Measurements from ENCODE around the gene MYOM1. TPM values are rescaled to one million over a fixed set of nuclear protein-coding genes. Genes with fewer than 3 reads are reported as not detected.

MYOM1 gene
- total RNA-seq, 1 experiment from 2014 or later, result 0.41 TPM

DNA sequence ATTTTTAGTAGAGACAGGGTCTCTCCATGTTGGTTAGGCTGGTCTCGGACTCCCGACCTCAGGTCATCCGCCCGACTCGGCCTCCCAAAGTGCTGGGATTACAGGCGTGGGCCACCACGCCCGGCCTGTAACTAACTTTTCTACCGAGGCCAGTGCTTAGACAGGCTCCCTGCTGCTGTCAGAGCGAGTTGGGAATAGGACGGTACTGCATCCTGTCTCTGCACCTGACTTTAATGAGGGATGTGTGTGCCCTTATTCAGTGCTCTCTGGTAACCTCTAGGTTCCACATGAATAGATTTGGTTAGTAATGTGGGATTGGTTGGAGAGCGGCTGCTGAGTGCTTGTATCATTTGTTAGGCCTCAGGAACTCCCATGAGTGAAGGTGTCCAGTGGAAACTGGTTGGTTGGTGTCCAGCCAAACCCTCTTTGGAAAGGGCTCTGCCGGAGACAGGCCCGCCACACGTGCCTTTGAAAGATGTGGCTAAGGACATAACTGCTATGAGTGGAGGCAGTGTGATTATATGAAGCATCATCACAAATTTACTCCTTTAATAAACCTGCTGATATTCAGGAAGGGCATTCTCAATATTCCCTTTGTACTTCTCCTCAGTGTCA lies 36.6 kb downstream of the MYOM1 start:
- intact Hi-C loops (cut with micrococcal nuclease; ENCODE audit: unreplicated experiment), result no loop called here
- H3K36me3 Mint-ChIP-seq (ENCODE audit: insufficient read depth, unreplicated experiment), result peaks cover 4% of the 10 kb centered on the region
- Histone ChIP-seq H3K27me3 (replicated peaks; ENCODE audit: control insufficient read depth, insufficient read depth, low read length) (no peaks in the 10 kb centered on the region), H3K36me3 (ENCODE audit: control insufficient read depth, insufficient read depth, low read length) (no peaks in the 10 kb centered on the region), H3K9me3 (no peaks in the 10 kb centered on the region), H3K4me3 (ENCODE audit: low read depth, low read length) (no peak overlapping the region), H3K4me1 (no peaks in the 10 kb centered on the region)
- H3K9me3 Mint-ChIP-seq (ENCODE audit: unreplicated experiment), result no peaks in the 10 kb centered on the region
- no peaks in the 10 kb centered on the region for H3K27me3 Mint-ChIP-seq (ENCODE audit: insufficient read depth, unreplicated experiment)
- H3K4me1 Mint-ChIP-seq (ENCODE audit: low read depth, unreplicated experiment), result peaks cover 12% of the 10 kb centered on the region
- no peak overlapping the region for H3K27ac Mint-ChIP-seq (ENCODE audit: unreplicated experiment)
- BruUV-seq (replicated peaks), result no TSS peak
- DNase-seq, result no peak
- CTCF ChIA-PET, result interaction anchor here (0.7 kb wide), 1 partner anchor 574 kb away, joined by 3 read pairs; no protein-coding TSS in a partner anchor
- POLR2A ChIA-PET, result no interaction called here
- no peak overlapping the region for H3K4me3 Mint-ChIP-seq (ENCODE audit: unreplicated experiment)
- TF ChIP-seq, protein P1, sequence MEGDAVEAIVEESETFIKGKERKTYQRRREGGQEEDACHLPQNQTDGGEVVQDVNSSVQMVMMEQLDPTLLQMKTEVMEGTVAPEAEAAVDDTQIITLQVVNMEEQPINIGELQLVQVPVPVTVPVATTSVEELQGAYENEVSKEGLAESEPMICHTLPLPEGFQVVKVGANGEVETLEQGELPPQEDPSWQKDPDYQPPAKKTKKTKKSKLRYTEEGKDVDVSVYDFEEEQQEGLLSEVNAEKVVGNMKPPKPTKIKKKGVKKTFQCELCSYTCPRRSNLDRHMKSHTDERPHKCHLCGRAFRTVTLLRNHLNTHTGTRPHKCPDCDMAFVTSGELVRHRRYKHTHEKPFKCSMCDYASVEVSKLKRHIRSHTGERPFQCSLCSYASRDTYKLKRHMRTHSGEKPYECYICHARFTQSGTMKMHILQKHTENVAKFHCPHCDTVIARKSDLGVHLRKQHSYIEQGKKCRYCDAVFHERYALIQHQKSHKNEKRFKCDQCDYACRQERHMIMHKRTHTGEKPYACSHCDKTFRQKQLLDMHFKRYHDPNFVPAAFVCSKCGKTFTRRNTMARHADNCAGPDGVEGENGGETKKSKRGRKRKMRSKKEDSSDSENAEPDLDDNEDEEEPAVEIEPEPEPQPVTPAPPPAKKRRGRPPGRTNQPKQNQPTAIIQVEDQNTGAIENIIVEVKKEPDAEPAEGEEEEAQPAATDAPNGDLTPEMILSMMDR (IDR thresholded peaks at IDR 0.05; ENCODE audit: insufficient read depth in 1 of 2, low read depth in 1 of 2, low read length in 1 of 2, severe bottlenecking in 1 of 2, unreplicated experiment in 1 of 2), result no peak

DNA sequence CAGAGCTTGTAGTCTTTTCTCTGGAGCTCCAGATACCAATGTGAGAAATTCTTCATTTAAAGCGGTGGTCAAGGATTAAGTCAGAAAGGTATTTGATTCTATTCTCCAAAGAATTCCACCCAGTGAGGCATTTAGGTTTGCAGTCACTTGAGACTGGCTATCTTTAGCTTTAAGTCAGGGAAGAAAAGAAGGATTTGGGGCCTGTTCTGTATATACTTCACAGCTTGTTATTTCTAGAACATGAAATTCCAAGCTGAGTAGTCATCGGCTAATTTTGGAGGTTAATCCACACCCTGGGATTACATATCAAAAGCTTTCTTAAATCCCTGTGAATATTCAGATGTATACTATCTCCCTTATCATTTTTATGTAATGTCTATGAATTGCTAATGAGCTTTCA lies 39.4 kb downstream of the MYOM1 start:
- BruUV-seq (replicated peaks), result no TSS peak
- ChIA-PET POLR2A (no interaction called here), CTCF (interaction anchor here (1.1 kb wide), 2 partner anchors 51 to 66 kb away, joined by 3 to 6 read pairs; no protein-coding TSS in a partner anchor)
- Mint-ChIP-seq H3K36me3 (ENCODE audit: insufficient read depth, unreplicated experiment) (no peaks in the 10 kb centered on the region), H3K27ac (ENCODE audit: unreplicated experiment) (no peak overlapping the region), H3K27me3 (ENCODE audit: insufficient read depth, unreplicated experiment) (no peaks in the 10 kb centered on the region), H3K4me1 (ENCODE audit: low read depth, unreplicated experiment) (no peaks in the 10 kb centered on the region), H3K4me3 (ENCODE audit: unreplicated experiment) (no peak overlapping the region), H3K9me3 (ENCODE audit: unreplicated experiment) (no peaks in the 10 kb centered on the region)
- H3K4me1 ChIP-seq, result no peaks in the 10 kb centered on the region
- intact Hi-C loops (cut with micrococcal nuclease; ENCODE audit: unreplicated experiment), result no loop called here
- TF ChIP-seq, protein P1 (IDR thresholded peaks at IDR 0.05; ENCODE audit: insufficient read depth in 1 of 2, low read depth in 1 of 2, low read length in 1 of 2, severe bottlenecking in 1 of 2, unreplicated experiment in 1 of 2), result no peak
- H3K9me3 ChIP-seq, result no peaks in the 10 kb centered on the region
- no peak for DNase-seq
- H3K27me3 ChIP-seq (replicated peaks; ENCODE audit: control insufficient read depth, insufficient read depth, low read length), result no peaks in the 10 kb centered on the region
- H3K36me3 ChIP-seq (ENCODE audit: control insufficient read depth, insufficient read depth, low read length), result no peaks in the 10 kb centered on the region
- no peak overlapping the region for H3K4me3 ChIP-seq (ENCODE audit: low read depth, low read length)

DNA sequence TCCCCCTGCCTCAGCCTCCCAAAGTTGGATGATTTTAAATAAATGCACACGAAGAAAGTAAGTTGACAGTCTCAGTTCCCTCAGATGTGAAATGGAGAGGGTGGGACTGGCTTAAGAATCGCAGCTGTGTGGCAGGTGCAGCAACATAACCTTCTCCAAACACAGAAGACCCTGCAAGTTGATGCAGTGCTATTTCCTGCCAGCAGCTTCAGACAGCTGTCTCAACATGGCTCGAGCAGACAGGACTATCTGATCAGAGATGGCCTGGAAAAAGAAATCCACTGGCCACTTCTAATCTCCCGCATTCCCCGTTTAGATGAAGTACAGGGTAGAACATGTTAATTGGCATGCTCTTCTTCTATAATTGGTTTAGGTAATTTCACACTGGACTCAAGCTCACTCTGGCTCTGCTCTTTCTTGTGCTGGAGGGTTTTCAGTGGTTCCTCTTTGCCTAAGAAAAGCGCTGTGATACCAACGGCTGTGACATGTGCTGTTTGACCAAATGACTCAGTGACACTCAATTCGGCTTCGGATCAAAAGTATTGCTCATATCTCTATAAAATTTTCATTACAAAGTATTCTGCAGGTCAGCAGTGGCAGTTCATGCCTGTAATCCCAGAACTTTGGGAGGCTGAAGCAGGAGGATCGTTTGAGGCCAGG lies 40.2 kb downstream of the MYOM1 start:
- Mint-ChIP-seq H3K27ac (ENCODE audit: unreplicated experiment) (no peak overlapping the region), H3K9me3 (ENCODE audit: unreplicated experiment) (no peaks in the 10 kb centered on the region), H3K27me3 (ENCODE audit: insufficient read depth, unreplicated experiment) (no peaks in the 10 kb centered on the region), H3K36me3 (ENCODE audit: insufficient read depth, unreplicated experiment) (no peaks in the 10 kb centered on the region), H3K4me3 (ENCODE audit: unreplicated experiment) (no peak overlapping the region), H3K4me1 (ENCODE audit: low read depth, unreplicated experiment) (no peaks in the 10 kb centered on the region)
- Histone ChIP-seq H3K27me3 (replicated peaks; ENCODE audit: control insufficient read depth, insufficient read depth, low read length) (no peaks in the 10 kb centered on the region), H3K36me3 (ENCODE audit: control insufficient read depth, insufficient read depth, low read length) (no peaks in the 10 kb centered on the region), H3K4me1 (no peaks in the 10 kb centered on the region), H3K4me3 (ENCODE audit: low read depth, low read length) (no peak overlapping the region), H3K9me3 (no peaks in the 10 kb centered on the region)
- intact Hi-C loops (cut with micrococcal nuclease; ENCODE audit: unreplicated experiment), result no loop called here
- BruUV-seq (replicated peaks), result no TSS peak
- ChIA-PET CTCF (interaction anchor here (1.1 kb wide), 1 partner anchor 50 kb away, joined by 3 read pairs; no protein-coding TSS in a partner anchor), POLR2A (no interaction called here)
- TF ChIP-seq, protein P1 (IDR thresholded peaks at IDR 0.05; ENCODE audit: insufficient read depth in 1 of 2, low read depth in 1 of 2, low read length in 1 of 2, severe bottlenecking in 1 of 2, unreplicated experiment in 1 of 2), result no peak
- no peak for DNase-seq

Data from Caco-2 (cell line).